Measurements from ENCODE around the gene PLVAP. TPM values are rescaled to one million over a fixed set of nuclear protein-coding genes. Genes with fewer than 3 reads are reported as not detected.
A peak's percentile ranks its signal among the peaks of the same experiment; 100 is the strongest.

PLVAP gene
- total RNA-seq, 4 donors from 2014 or later: 41.4 to 110 (median 67.9) TPM

DNA sequence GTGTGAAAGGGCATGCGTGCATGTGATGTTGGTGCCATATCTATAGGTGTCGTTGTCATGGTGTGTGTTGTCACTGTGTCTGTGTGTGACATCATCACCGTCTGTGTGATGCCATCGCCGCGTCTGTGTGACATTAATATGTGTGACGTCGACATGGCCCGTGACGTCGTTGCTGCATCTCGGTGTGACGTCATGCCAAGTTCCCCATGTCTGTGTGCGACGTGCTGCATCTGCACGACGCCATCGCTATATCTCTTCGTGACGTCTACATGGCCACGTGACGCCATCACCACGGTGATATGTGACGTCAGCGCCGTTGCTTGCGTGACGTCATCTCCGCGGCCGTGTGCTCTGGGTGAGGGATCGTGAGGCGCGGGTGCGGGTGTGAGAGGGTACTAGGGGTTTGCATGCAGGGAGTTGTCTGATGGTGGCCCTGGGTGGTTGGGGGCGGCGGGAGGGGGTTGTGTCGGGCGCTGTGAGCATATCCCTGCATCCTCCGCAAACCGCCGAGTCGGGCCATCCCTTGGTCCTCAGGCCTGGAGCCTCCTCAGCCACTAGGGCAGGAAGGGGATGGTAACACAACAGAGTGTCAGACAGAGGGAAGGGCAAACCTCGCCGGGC lies 25.2 kb downstream of the PLVAP start:
- Histone ChIP-seq H3K9me3 (no peaks in the 10 kb centered on the region), H3K27ac (peak overlapping the region in 1 of 4 donors; percentile 8), H3K4me3 (no peak overlapping the region), H3K36me3 (no peaks in the 10 kb centered on the region), H3K27me3 (peaks cover 54% of the 10 kb centered on the region), H3K4me1 (peaks cover 0 to 24% (median 0%) of the 10 kb centered on the region in 3 donors)
- no peak for TF ChIP-seq POLR2A (IDR thresholded peaks at IDR 0.05)
- 92 to 93% methylated on average over 5 to 29 of the region's 45 CpGs for WGBS, 2 donors (ENCODE audit: low coverage in 1 of 2)
- no peak for ATAC-seq

DNA sequence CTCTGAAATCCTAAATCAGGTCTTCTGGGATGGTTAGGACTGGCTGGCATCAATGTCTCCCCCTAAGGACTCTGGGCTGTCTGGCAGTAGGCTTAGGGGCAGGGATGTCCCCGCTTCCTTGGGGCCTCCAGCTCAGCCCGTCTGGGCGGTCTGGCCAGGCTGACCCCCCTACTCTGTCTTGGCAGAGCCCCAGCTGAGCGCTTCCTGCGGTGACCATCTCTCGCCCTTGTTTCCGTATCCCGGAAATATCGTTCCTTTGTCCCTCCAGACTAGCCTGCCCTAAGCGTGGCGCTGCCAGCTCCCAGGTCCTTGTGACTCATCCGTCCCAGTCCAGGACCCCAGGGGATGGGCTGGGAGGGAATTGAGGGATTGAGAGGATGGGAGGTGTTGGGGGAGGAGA lies 28.4 kb downstream of the PLVAP start:
- Histone ChIP-seq H3K36me3 (no peaks in the 10 kb centered on the region), H3K27me3 (peaks cover 50% of the 10 kb centered on the region)
- WGBS, 2 donors (ENCODE audit: low coverage in 1 of 2): no CpG with 5 or more reads among the region's 12 CpGs

DNA sequence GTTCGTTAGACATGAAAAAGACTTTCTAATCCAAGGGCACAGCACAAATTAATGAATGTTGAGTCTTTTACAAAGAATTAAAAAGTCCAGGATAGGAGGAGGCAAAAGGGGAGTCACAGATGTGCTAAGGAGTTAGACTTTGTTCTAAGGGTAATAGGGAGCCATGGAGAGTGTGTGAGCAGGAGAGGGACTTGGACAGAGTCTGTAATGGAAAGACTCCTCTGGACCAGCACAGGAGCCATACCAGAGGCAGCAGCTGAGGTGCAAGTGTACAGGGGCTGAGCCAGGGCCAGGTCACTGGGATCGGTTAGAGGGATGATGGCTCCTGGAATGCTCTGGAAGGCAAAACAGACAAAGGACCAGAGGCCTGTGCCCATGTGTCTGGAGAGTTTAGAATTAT lies 29.3 kb downstream of the PLVAP start:
- no peaks in the 10 kb centered on the region for H3K9me3 ChIP-seq
- TF ChIP-seq POLR2AphosphoS5 (IDR thresholded peaks at IDR 0.05) (no peak), POLR2A (IDR thresholded peaks at IDR 0.05) (no peak), EP300 (IDR thresholded peaks at IDR 0.05) (no peak)
- TF ChIP-seq, protein P1, sequence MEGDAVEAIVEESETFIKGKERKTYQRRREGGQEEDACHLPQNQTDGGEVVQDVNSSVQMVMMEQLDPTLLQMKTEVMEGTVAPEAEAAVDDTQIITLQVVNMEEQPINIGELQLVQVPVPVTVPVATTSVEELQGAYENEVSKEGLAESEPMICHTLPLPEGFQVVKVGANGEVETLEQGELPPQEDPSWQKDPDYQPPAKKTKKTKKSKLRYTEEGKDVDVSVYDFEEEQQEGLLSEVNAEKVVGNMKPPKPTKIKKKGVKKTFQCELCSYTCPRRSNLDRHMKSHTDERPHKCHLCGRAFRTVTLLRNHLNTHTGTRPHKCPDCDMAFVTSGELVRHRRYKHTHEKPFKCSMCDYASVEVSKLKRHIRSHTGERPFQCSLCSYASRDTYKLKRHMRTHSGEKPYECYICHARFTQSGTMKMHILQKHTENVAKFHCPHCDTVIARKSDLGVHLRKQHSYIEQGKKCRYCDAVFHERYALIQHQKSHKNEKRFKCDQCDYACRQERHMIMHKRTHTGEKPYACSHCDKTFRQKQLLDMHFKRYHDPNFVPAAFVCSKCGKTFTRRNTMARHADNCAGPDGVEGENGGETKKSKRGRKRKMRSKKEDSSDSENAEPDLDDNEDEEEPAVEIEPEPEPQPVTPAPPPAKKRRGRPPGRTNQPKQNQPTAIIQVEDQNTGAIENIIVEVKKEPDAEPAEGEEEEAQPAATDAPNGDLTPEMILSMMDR (IDR thresholded peaks at IDR 0.05): no peak
- H3K4me1 ChIP-seq: peaks cover 0 to 36% (median 0%) of the 10 kb centered on the region in 3 donors
- H3K27me3 ChIP-seq: peaks cover 45% of the 10 kb centered on the region
- ATAC-seq: no peak
- H3K27ac ChIP-seq: peak overlapping the region in 3 of 4 donors; percentile 55 to 64 (median 55)
- no peaks in the 10 kb centered on the region for H3K36me3 ChIP-seq
- WGBS, 2 donors (ENCODE audit: low coverage in 1 of 2): 48 to 70% methylated on average over 2 of the region's 2 CpGs
- H3K4me3 ChIP-seq: no peak overlapping the region

More for the DNA sequence above, 28.4 kb downstream of the PLVAP start:
- TF ChIP-seq POLR2AphosphoS5 (IDR thresholded peaks at IDR 0.05) (peak; percentile 60), POLR2A (IDR thresholded peaks at IDR 0.05) (no peak)
- Histone ChIP-seq H3K4me3 (no peak overlapping the region), H3K9me3 (no peaks in the 10 kb centered on the region), H3K27ac (peak overlapping the region in 3 of 4 donors; percentile 55 to 64 (median 55)), H3K4me1 (peaks cover 0 to 36% (median 0%) of the 10 kb centered on the region in 3 donors)
- ATAC-seq: peak; percentile 74

DNA sequence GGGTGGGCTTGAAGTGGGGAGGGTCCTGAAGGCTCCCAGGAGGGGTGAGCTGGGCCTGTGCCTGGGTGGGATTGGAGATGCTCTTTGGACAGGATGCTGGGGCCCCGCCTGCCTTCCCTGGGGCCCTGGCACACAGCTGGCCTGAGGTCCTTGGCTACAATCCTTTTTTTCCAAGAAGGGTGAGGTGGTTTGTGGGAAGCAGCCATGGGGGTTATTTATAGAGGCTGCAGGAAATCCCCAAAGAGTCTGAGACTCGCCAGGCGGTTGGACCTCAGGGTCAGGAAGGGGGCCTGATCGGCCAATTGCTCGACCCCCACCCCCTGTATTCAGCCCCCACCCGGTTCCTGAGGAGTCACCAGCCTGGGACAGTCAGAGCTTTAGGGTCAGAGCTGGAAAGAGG lies 29.8 kb downstream of the PLVAP start:
- Histone ChIP-seq H3K4me1 (peaks cover 0 to 36% (median 0%) of the 10 kb centered on the region in 3 donors), H3K9me3 (no peaks in the 10 kb centered on the region), H3K4me3 (no peak overlapping the region), H3K36me3 (peaks cover 0 to 2% of the 10 kb centered on the region in 2 donors), H3K27ac (peak overlapping the region in 3 of 4 donors; percentile 55 to 64 (median 55)), H3K27me3 (peaks cover 40% of the 10 kb centered on the region)
- WGBS, 2 donors (ENCODE audit: low coverage in 1 of 2): 0% methylated on average over 5 of the region's 6 CpGs; no CpG with 5 or more reads in 1 of the 2 donors
- TF ChIP-seq, protein P1 (IDR thresholded peaks at IDR 0.05): no peak
- TF ChIP-seq POLR2A (IDR thresholded peaks at IDR 0.05) (no peak), POLR2AphosphoS5 (IDR thresholded peaks at IDR 0.05) (no peak), EP300 (IDR thresholded peaks at IDR 0.05) (no peak)
- ATAC-seq: peak; percentile 21

DNA sequence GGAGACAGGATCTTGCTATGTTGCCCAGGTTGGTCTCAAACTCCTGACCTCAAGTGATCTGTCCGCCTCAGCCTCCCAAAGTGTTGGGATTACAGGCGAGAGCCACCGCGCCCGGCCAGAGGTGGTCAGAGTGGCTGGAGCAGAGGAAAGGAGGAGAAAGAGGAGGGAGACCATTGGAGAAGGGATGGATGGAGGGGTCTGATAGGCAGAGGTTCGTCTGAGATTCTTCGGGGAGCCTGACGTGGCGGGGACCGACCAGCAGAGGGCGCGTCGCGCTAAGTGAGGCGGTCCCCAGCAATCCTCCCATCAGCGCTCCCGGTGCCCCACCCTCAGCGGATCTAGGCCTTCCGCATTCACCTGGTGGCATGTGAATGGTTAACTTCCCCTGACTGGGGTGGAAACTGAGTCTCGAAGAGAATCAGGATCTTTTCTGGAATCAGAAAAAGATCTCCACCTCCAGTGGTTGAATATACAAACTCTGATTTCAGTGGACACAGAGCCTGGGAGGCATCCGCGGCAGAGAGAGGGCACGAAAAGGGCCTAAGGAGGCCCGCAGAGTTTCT lies 31.0 kb downstream of the PLVAP start:
- H3K27me3 ChIP-seq: peaks cover 28% of the 10 kb centered on the region
- no peak overlapping the region for H3K4me3 ChIP-seq
- H3K4me1 ChIP-seq: peaks cover 0 to 36% (median 0%) of the 10 kb centered on the region in 3 donors
- 7% methylated on average over 17 of the region's 24 CpGs; no CpG with 5 or more reads in 1 of the 2 donors for WGBS, 2 donors (ENCODE audit: low coverage in 1 of 2)
- no peak for TF ChIP-seq EP300 (IDR thresholded peaks at IDR 0.05)
- TF ChIP-seq, protein P1 (IDR thresholded peaks at IDR 0.05): peak in 3 of 4 experiments; percentile 90 to 97 (median 94)
- no peak for TF ChIP-seq POLR2AphosphoS5 (IDR thresholded peaks at IDR 0.05)
- ATAC-seq: peak; percentile 78
- H3K9me3 ChIP-seq: no peaks in the 10 kb centered on the region
- H3K36me3 ChIP-seq: peaks cover 0 to 14% of the 10 kb centered on the region in 2 donors
- peak overlapping the region in 3 of 4 donors; percentile 28 to 64 (median 55) for H3K27ac ChIP-seq

Data from gastroesophageal sphincter (tissue), 4 donors.